ENCODE results near the gene PAX8.

GRCh38 chr2:113226462-113226861 is 52.3 kb downstream of the PAX8 start:
- TF ChIP-seq POLR2A (IDR thresholded peaks at IDR 0.05) (no peak), CTCF (IDR thresholded peaks at IDR 0.05) (no peak)

Measured in heart left ventricle (tissue), 13 donors.